Stimulated activated CD8-positive, alpha-beta memory T cell treated with anti-CD3 and anti-CD28 coated beads, Interleukin-7, amount 100 ng/mL, for 24 hours (primary cell): ENCODE measurements around the gene NCLN.
"Not testable (repeated sequence)": the region's sequence is repeated elsewhere in the genome, so short reads cannot be mapped to it uniquely, and the experiment has no call there.

Experiments used
- DNase-seq: peaks from one replicate; pipeline ENCODE4 v3.0.0-alpha.2; 2020; ENCODE audit warnings: low read depth

The NCLN gene

DNA sequence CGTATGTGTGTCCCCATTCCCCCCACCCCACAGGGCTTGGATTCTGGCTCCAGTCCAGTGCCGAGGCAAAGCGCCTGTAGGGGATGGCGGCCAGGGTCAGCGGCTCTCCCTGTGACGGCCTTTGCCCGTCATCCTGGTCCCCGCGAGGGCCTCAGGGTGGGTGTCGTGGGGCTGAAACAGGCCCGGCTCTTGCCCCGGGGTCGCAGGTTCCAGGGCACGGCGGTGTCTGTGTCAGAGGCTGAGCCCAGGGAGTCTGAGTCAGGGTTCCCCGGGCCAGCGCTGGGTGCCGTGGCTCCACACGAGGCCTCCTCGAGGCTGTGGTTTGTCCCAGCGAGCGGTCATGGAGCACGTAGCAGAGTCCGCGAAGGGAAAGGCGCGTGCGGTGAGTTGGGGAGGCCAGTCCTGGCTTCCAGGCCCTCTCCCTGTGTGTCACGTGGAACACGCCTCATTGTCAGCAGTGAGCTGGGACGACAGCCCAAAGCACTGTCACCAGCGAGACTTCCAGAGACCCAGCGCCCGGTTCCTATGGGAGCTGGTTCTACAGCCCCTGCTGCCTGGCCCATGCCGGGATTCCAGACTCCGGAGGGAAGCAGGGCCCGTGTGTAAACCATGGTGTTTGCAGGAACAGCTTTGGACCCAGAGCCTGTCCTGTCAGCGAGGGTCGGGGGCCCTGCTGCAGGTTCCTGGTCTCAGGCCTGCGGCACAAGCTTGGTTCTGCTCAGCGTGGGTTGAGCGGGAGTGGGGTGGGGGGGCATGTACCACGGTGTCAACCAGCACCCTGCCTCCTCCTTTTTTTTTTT lies 13.4 kb downstream of the NCLN start:
- no peak for DNase-seq

GRCh38 chr19:3201072-3201700 lies 15.5 kb downstream of the NCLN start:
- DNase-seq: no peak

DNA sequence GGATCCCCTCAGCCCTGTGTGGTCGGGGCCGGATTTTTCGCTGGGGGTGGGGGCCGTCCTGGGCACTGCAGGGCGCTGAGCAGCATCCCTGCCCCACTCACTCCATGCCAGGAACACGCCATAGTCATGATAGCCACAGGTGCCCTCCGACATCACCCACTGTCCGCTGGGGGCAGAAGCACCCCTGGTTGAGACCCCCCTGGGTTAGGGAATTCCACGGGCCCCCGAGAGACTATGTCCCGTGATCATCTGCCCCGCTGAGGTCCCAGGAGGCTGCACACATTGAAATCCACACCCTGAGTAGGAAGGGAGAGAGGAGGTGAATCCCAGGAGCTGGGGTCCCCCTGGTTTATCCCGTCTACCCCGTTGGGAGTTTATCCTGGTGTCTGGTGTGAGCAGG lies 16.2 kb downstream of the NCLN start:
- no peak for DNase-seq

DNA sequence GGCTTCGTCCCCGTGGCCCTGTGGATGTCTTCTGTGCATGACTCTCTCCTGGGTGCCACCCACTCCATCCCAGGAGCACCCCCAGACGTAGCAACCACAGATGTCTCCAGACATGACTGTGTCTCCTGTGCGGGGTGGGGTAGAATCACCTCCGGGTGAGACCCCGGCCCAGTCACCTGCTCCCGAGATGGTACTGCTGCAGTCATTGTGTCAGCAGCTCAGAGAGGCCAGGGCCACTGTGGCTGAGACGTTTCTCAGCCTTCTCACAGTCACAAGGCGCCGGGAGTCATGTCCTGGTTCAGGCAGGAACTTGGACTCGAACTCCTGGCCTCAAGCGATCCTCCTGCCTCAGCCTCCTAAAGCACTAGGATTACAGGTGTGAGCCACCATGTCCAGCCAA lies 16.6 kb downstream of the NCLN start:
- no peak for DNase-seq

DNA sequence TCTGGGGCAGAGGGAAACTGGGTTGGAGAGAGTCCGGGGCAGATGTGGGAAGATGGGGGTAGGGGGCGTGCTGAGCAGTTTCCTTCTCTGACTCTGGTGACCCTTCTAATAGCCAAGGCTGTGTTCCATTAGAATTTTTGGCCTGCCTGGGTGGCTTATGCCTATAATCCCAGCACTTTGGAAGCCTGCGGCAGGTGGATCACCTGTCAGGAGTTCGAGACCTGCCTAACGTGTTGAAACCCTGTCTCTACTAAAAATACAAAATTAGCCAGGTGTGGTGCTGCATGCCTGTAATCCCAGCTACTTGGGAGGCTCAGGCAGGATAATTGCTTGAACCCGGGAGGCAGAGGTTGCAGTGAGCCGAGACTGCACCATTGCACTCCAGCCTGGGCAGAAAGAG lies 17.2 kb downstream of the NCLN start:
- DNase-seq: not testable (repeated sequence)

GRCh38 chr19:3203805-3204645 lies 18.3 kb downstream of the NCLN start:
- DNase-seq: no peak

GRCh38 chr19:3204646-3205275 lies 19.0 kb downstream of the NCLN start:
- DNase-seq: no peak

DNA sequence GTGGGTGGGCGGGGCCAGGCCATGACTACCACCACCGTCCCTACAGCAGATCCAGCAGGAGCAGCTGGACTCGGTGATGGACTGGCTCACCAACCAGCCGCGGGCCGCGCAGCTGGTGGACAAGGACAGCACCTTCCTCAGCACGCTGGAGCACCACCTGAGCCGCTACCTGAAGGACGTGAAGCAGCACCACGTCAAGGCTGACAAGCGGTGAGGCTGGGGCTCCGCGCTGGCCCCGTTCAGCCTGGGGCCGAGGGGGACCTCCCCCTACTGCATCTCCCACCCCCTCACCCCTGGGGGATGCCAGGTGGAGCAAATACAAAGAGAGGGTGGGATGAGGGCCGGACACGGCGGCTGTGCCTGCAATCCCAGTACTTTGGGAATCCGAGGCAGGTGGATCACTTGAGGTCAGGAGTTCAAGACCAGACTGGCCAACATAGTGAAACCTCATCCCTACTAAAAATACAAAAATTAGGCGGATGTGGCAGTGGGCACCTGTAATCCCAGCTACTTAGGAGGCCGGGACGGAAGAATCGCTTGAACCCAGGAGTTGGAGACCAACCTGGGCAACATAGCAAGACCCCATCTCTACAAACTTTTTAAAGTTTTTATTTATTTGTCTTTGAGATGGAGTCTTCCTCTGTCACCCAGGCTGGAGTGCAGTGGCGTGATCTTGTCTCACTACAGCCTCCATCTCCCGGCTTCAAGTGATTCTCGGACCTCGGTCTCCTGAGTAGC lies 20.7 kb downstream of the NCLN start:
- DNase-seq: no peak

- DNase-seq: no peak
Observed at GRCh38 chr19:3207461-3208242, 21.9 kb downstream of the NCLN start.

- DNase-seq: no peak
Observed at GRCh38 chr19:3208317-3209207, 22.8 kb downstream of the NCLN start.

- DNase-seq: peak; percentile 43
Observed at GRCh38 chr19:3210347-3211017, 24.8 kb downstream of the NCLN start.

DNA sequence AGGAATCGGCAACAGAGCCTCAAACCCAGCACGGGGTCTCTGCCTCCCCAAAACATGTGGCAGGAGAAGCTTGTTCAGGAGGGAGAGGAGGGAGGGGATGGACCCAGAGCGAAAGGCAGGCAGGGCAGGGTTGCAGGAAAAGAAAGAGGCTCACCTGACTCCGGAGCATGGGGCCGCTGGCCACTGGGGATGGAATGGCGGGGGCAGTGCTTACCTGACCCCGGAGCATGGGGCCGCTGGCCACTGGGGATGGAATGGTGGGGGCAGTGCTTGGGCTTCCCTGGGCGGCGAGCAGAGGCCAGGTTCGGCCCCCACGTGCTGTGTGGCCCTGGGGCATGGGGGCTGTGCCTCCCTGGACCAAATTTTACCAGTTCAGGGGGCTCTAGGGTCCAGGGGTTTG lies 25.5 kb downstream of the NCLN start:
- no peak for DNase-seq

DNA sequence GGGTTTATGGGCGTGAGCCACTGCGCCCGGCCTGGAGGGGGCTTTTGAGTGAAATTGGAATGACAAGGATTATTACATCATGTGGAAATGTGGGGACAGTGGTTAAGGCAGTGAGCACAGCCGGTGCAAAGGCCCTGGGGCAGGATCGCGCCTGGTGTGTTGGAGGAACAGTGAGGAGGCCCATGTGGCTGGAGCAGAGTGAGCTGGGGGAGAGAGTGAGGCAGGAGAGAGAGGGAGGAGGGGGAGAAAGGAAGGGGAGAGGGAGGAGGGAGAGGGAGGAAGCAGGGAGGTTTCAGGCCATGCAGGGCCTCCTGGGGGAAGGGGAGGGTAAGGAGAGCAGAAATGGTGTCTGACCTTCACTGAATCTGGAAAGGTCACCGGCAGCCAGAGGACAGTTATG lies 27.4 kb downstream of the NCLN start:
- DNase-seq: no peak

- DNase-seq: no peak
Observed at GRCh38 chr19:3216874-3217273, 31.1 kb downstream of the NCLN start.

DNA sequence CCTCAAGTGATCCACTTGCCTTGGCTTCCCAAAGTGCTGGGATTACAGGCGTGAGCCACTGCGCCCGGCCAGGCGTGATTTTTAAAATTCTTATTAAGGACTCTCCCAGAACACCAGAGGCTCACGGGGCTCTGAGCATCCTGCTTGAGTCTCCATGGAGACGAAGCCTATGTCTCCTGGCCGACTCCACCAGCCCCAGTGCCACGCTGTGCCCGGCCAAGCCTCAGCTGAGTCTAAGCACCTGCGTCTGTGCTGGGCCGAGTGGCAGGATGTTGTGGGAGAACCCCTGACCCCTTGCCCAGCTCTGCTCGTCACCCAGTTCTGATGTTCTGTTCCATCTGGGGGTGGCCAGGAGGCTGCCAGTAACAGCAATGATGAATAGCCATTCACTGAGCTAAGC lies 34.8 kb downstream of the NCLN start:
- DNase-seq: no peak

GRCh38 chr19:3221576-3221975 lies 35.8 kb downstream of the NCLN start:
- not testable (repeated sequence) for DNase-seq

- DNase-seq: no peak
Observed at GRCh38 chr19:3222709-3223108, 37.0 kb downstream of the NCLN start.

DNA sequence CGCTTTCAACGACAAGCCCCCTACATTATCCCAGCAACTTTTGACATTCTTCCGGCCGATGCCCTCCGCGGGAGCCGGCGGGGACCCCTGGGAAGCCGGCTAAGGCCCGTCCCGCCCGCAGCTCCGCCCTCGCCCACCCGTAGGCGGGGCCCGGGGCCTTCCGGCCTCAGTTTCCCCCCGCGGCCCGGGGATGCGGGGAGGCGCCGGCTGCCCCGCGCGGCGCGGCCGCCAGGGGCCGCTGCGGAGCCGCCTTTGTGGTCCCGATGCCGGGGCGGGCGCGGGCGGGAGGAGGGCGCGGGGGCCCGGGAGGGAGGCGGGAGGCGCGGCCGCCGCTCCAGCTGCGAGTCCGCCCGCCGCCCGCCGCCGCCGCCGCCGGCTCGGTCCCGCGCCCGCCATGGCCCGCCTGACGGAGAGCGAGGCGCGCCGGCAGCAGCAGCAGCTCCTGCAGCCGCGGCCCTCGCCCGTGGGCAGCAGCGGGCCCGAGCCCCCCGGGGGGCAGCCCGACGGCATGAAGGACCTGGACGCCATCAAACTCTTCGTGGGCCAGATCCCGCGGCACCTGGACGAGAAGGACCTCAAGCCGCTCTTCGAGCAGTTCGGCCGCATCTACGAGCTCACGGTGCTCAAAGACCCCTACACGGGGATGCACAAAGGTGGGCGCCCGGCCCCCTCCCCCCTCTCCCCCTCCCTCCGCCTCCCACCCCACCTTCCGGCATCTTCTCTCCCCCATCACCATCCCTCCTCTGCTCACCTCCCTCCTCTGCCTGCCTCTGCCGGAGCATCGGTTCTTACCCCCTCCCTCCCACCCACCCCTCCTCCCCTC lies 38.8 kb downstream of the NCLN start, which contains the start of gene CELF5:
TSS of gene CELF5 (plus strand) at position 316 of the 823 bp plus-strand sequence. CDS start at position 395, 79 bp downstream.
- peak; percentile 13 for DNase-seq
